Uterus (tissue), 4 donors: ENCODE results near the gene VIPR2. TPM values are rescaled to one million over a fixed set of nuclear protein-coding genes. Genes with fewer than 3 reads are reported as not detected.
A peak's percentile ranks its signal among the peaks of the same experiment; 100 is the strongest.
"Not testable (repeated sequence)": the region's sequence is repeated elsewhere in the genome, so short reads cannot be mapped to it uniquely, and the experiment has no call there.

Experiments
- DNase-seq, 2 donors: peaks; one replicate each; pipeline ENCODE4 v3.0.0-alpha.2; 2019 to 2020
- H3K27ac ChIP-seq, 2 donors: fragments of 200-600 bp; sonication (generic); 1 replicate in 1 of 2; 2 replicates in 1 of 2; pipeline ENCODE4 v1.5.1; 2016 to 2018
- H3K27me3 ChIP-seq, 2 donors: fragments of 200-600 bp; sonication (generic); one replicate each; pipeline ENCODE4 v1.5.1; 2018 to 2019; ENCODE audit warnings: control low read depth in 1 of 2
- H3K36me3 ChIP-seq, 2 donors: fragments of 200-600 bp; sonication (generic); one replicate each; pipeline ENCODE4 v1.5.1; 2019; ENCODE audit warnings: control low read depth in 1 of 2
- H3K4me1 ChIP-seq, 2 donors: fragments of 200-600 bp; sonication (generic); one replicate each; pipeline ENCODE4 v1.5.1; 2018 to 2019; ENCODE audit warnings: control low read depth in 1 of 2
- H3K4me3 ChIP-seq, 2 donors: fragments of 200-600 bp; sonication (generic); 1 replicate in 1 of 2; 2 replicates in 1 of 2; pipeline ENCODE4 v1.5.1; 2018 to 2019; ENCODE audit warnings: mild to moderate bottlenecking in 1 of 2
- H3K9me3 ChIP-seq, 2 donors: fragments of 200-600 bp; sonication (generic); one replicate each; pipeline ENCODE4 v1.5.1; 2019; ENCODE audit warnings: control low read depth in 1 of 2
- POLR2A ChIP-seq, 2 donors: fragments of 450-650 bp; IDR thresholded peaks; one replicate each; pipeline ENCODE4 v1.6.1; 2016; ENCODE audit warnings: antibody characterized with exemption in 2 of 2, mild to moderate bottlenecking in 1 of 2, moderate library complexity in 1 of 2
- intact Hi-C: fragments of 100-400 bp; cut with DNase I; formaldehyde crosslinking; loops from one replicate; pipeline ENCODE4 v1.15.1; 2023; ENCODE audit warnings: low total_unique reads
- total RNA-seq, 4 donors: library from RNA; depleted of rRNA in 3 of 4; stranded (reverse); fragments of >200 nt in 3 of 4; gene quantifications; one replicate each; pipeline versions ENCODE4 v1.1.0 to v1.2.4, GENCODE V29; 2014 to 2023
- TF ChIP-seq, protein P1 (sequence below), 4 experiments: fragments of 200-600 bp in 2 of 4; fragments of 450-650 bp in 2 of 4; sonication (generic) in 2 of 4; IDR thresholded peaks; one replicate each; pipeline ENCODE4 v1.5.1; 2016 to 2019; ENCODE audit warnings: antibody characterized with exemption in 4 of 4, mild to moderate bottlenecking in 2 of 4, moderate library complexity in 1 of 4
- donor health status: DM: yes; HTN: yes; CAD: no.

The VIPR2 gene
- total RNA-seq, 4 donors from 2014 or later: 3.1 to 9.8 (median 4.5) TPM

DNA sequence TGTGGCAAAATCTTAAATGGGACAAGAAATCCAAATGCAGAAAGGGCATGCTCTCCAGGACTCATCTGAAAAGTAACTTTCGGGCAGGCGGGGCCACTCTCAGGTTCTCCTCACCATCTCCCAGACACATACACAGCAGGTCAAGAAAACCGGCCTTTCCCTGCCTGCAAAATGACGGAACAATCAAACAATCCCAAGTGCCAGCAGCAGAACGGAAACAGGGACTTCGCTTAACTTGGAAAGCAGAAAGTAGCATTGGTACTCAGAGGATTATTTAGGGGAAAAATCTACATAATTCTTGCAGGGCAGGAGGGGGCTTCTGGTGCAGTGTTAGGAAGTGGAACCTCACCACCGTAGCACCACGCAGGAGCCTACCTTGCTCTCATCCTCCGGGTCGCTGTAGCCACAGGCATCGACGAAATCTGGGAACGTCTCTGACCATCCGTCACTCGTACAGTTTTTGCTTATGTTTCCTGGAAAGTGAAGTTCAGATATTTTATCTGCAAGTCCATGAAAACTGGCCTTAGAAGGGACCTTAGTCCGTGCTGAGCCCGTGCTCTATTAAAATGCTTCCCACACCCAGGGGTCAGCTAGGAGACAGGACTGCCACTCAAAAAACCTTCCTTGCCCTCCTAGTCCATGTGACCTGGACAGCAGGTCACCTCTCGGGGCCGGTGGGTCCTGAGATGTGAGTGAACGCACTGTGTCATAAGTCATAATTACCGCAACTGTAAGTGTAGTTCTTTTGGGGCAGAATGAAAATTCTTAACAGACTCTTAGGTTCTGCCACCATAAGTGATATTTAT, 41.1 kb downstream of the VIPR2 start:
- intact Hi-C loops: no loop called here
- no peak overlapping the region for H3K27ac ChIP-seq
- TF ChIP-seq, protein P1, sequence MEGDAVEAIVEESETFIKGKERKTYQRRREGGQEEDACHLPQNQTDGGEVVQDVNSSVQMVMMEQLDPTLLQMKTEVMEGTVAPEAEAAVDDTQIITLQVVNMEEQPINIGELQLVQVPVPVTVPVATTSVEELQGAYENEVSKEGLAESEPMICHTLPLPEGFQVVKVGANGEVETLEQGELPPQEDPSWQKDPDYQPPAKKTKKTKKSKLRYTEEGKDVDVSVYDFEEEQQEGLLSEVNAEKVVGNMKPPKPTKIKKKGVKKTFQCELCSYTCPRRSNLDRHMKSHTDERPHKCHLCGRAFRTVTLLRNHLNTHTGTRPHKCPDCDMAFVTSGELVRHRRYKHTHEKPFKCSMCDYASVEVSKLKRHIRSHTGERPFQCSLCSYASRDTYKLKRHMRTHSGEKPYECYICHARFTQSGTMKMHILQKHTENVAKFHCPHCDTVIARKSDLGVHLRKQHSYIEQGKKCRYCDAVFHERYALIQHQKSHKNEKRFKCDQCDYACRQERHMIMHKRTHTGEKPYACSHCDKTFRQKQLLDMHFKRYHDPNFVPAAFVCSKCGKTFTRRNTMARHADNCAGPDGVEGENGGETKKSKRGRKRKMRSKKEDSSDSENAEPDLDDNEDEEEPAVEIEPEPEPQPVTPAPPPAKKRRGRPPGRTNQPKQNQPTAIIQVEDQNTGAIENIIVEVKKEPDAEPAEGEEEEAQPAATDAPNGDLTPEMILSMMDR (IDR thresholded peaks at IDR 0.05): no peak
- TF ChIP-seq POLR2A (IDR thresholded peaks at IDR 0.05): no peak
- H3K27me3 ChIP-seq: no peaks in the 10 kb centered on the region
- H3K9me3 ChIP-seq: no peaks in the 10 kb centered on the region
- H3K4me1 ChIP-seq: peaks cover 0 to 3% of the 10 kb centered on the region in 2 donors
- peak; percentile 6 to 10 for DNase-seq
- H3K36me3 ChIP-seq: no peaks in the 10 kb centered on the region
- no peak overlapping the region for H3K4me3 ChIP-seq

DNA sequence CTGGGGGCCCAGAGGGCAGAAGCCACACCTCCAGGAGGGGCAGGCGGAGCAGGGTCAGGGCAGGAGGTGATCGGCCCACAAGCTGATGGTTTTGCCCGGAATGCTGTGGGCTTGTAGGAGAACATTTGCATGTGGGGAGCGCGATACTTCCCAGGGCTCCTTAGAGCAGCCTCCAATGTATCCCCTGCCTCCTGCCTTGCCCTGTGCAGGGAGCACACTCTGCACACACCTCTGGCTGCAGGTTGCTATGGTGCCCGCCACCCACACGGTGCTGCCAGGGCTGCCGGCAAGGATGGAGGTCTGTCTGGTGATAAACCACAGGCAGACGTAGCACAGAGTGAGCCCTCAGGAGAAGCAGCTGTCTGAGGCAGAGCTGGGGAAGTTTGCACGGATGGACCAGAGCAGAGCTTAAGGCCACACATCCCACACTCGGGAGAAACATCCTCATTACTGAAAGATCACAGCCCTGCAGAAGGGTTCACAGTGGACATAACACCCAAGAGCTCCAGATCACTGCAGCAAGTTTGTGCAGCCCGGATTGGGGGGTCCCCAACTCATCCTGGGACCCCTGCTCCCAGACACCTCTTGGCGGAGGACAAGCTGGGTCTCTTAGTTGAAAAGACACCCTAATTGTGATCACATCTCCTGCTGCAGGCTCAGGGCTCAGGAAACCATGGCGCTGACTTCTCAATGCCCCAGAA, 41.8 kb downstream of the VIPR2 start:
- Histone ChIP-seq H3K4me3 (no peak overlapping the region), H3K27me3 (no peaks in the 10 kb centered on the region), H3K27ac (no peak overlapping the region), H3K9me3 (no peaks in the 10 kb centered on the region), H3K4me1 (peaks cover 0 to 4% of the 10 kb centered on the region in 2 donors), H3K36me3 (no peaks in the 10 kb centered on the region)
- DNase-seq: peak; percentile 6
- TF ChIP-seq, protein P1 (IDR thresholded peaks at IDR 0.05): no peak
- no peak for TF ChIP-seq POLR2A (IDR thresholded peaks at IDR 0.05)
- intact Hi-C loops: no loop called here

DNA sequence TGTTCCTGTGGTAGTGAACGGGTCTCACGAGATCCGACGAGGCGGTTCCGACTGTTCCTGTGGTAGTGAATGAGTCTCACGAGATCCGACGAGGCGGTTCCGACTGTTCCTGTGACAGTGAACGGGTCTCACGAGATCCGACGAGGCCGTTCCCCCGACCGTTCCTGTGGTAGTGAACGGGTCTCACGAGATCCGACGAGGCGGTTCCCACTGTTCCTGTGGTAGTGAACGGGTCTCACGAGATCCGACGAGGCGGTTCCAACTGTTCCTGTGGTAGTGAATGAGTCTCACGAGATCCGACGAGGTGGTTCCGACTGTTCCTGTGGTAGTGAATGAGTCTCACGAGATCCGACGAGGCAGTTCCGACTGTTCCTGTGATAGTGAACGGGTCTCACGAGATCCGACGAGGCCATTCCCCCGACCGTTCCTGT, 43.0 kb downstream of the VIPR2 start:
- peak in 1 of 2 donors; percentile 5 for DNase-seq
- H3K27me3 ChIP-seq, H3K36me3 ChIP-seq, H3K4me1 ChIP-seq, H3K4me3 ChIP-seq, H3K9me3 ChIP-seq, intact Hi-C loops, H3K27ac ChIP-seq: not testable (repeated sequence)

DNA sequence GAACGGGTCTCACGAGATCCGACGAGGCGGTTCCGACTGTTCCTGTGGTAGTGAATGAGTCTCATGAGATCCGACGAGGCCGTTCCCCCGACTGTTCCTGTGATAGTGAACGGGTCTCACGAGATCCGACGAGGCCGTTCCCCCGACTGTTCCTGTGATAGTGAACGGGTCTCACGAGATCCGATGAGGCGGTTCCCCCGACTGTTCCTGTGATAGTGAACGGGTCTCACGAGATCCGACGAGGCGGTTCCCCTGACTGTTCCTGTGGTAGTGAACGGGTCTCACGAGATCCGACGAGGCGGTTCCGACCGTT, 43.6 kb downstream of the VIPR2 start:
- intact Hi-C loops, H3K4me1 ChIP-seq, H3K27ac ChIP-seq, H3K36me3 ChIP-seq, H3K4me3 ChIP-seq, H3K27me3 ChIP-seq, H3K9me3 ChIP-seq: not testable (repeated sequence)
- DNase-seq: peak in 1 of 2 donors; percentile 6

DNA sequence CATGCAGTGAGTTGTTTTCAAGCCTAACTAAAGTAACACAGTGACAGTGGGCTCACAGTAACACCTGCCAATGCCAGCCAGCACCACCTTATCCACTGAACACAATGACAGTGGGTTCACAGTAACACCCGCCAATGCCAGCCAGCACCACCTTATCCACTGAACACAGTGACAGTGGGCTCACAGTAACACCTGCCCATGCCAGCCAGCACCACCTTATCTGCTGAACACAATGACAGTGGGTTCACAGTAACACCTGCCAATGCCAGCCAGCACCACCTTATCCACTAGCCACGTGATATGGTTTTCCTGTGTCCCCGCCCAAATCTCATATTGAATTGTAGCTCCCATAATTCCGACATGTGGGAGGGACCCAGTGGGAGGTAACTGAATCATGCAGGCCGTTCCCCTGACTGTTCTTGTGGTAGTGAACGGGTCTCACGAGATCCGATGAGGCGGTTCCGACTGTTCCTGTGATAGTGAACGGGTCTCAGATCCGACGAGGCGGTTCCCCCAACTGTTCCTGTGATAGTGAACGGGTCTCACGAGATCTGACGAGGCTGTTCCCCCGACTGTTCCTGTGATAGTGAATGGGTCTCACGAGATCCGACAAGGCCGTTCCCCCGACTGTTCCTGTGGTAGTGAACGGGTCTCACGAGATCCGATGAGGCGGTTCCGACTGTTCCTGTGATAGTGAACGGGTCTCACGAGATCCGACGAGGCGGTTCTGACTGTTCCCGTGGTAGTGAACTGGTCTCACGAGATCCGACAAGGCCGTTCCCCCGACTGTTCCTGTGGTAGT, 44.2 kb downstream of the VIPR2 start:
- not testable (repeated sequence) for H3K27me3 ChIP-seq, H3K4me1 ChIP-seq
- peak in 1 of 2 donors; percentile 10 for DNase-seq

DNA sequence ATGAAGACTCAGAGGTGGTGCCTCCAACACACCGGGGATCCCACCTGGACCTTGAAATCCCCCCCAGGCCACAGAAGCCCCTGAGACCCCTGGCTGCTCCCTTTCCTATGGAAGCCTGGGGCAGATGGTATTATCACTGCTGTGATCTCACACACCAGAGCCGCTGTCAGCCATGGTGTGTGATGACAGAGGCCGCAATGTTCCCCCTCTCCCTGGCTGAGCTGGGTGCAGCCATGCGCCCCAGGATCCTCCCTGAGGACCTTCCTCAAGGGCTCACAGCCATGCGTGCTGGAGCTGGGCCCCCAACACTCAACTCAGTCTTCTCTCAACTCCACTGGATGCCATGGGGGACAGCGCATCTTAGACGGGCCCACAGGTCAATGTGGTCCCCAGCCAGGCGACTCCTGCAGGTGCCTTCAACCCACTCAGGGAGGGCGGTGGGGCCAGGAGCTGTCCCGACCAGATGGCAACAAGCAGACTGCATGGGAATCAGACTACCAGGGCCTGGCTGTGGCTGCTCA, 44.9 kb downstream of the VIPR2 start:
- DNase-seq: no peak
- Histone ChIP-seq H3K27ac (peak overlapping the region; percentile 61 to 78), H3K27me3 (no peaks in the 10 kb centered on the region), H3K9me3 (no peaks in the 10 kb centered on the region), H3K36me3 (no peaks in the 10 kb centered on the region), H3K4me1 (peaks cover 0 to 4% of the 10 kb centered on the region in 2 donors), H3K4me3 (no peak overlapping the region)
- intact Hi-C loops: no loop called here
- TF ChIP-seq, protein P1 (IDR thresholded peaks at IDR 0.05): no peak
- no peak for TF ChIP-seq POLR2A (IDR thresholded peaks at IDR 0.05)

More for the DNA sequence above, 44.2 kb downstream of the VIPR2 start:
- H3K9me3 ChIP-seq, H3K36me3 ChIP-seq, H3K4me3 ChIP-seq, intact Hi-C loops: not testable (repeated sequence)
- peak overlapping the region; percentile 61 to 78 for H3K27ac ChIP-seq
